ENCODE data around the gene DRC7. TPM values are rescaled to one million over a fixed set of nuclear protein-coding genes. Genes with fewer than 3 reads are reported as not detected.

DRC7 gene
- total and polyA plus RNA-seq, 4 donors: 0.06 to 1.8 (median 0.08) TPM; not detected in 1

GRCh38 chr16:57695680-57696069, 1.1 kb downstream of the DRC7 start:
- H3K4me3 ChIP-seq (ENCODE audit: low read depth in 1 of 3, low read length in 3 of 3): no peak overlapping the region
- peaks cover 2 to 21% (median 12%) of the 10 kb centered on the region in 4 donors for H3K4me1 ChIP-seq (ENCODE audit: control insufficient read depth in 4 of 4, insufficient read depth in 4 of 4, low read length in 3 of 4)
- WGBS: 79% methylated on average over 5 of the region's 5 CpGs
- no peak for TF ChIP-seq HNF4A (conservative IDR thresholded peaks at IDR 0.05)
- no peak for TF ChIP-seq GABPA (IDR thresholded peaks at IDR 0.05 in 1 of 2, conservative IDR thresholded peaks at IDR 0.05 in 1 of 2)
- no peak for TF ChIP-seq MAX (IDR thresholded peaks at IDR 0.05)
- no peak for TF ChIP-seq RAD21 (IDR thresholded peaks at IDR 0.05)
- no peak for TF ChIP-seq HNF4G (IDR thresholded peaks at IDR 0.05)
- H3K27me3 ChIP-seq (ENCODE audit: control insufficient read depth in 4 of 4, insufficient read depth in 4 of 4, low read length in 3 of 4): no peaks in the 10 kb centered on the region
- no peak for DNase-seq (ENCODE audit: low spot score)
- no peak overlapping the region for H3K27ac ChIP-seq (ENCODE audit: low read depth in 1 of 2, low read length in 2 of 2)
- no peaks in the 10 kb centered on the region for H3K36me3 ChIP-seq (ENCODE audit: control insufficient read depth in 4 of 4, insufficient read depth in 3 of 4, low read depth in 1 of 4, low read length in 3 of 4)
- H3K9me3 ChIP-seq (ENCODE audit: control insufficient read depth in 4 of 4, low read length in 3 of 4): no peaks in the 10 kb centered on the region
- no peak overlapping the region for H3K9ac ChIP-seq (ENCODE audit: low read depth in 1 of 2, low read length in 2 of 2)

- no peak overlapping the region for H3K9ac ChIP-seq (ENCODE audit: low read depth in 1 of 2, low read length in 2 of 2)
- H3K4me1 ChIP-seq (ENCODE audit: control insufficient read depth in 4 of 4, insufficient read depth in 4 of 4, low read length in 3 of 4): peaks cover 2 to 25% (median 17%) of the 10 kb centered on the region in 4 donors
- no peaks in the 10 kb centered on the region for H3K27me3 ChIP-seq (ENCODE audit: control insufficient read depth in 4 of 4, insufficient read depth in 4 of 4, low read length in 3 of 4)
- H3K4me3 ChIP-seq (ENCODE audit: low read depth in 1 of 3, low read length in 3 of 3): no peak overlapping the region
- H3K36me3 ChIP-seq (ENCODE audit: control insufficient read depth in 4 of 4, insufficient read depth in 3 of 4, low read depth in 1 of 4, low read length in 3 of 4): no peaks in the 10 kb centered on the region
- no peak for TF ChIP-seq TAF1 (conservative IDR thresholded peaks at IDR 0.05)
- TF ChIP-seq RXRA (IDR thresholded peaks at IDR 0.05): no peak
- no peak for TF ChIP-seq SP1 (IDR thresholded peaks at IDR 0.05)
- TF ChIP-seq MAX (IDR thresholded peaks at IDR 0.05): no peak
- no peak for TF ChIP-seq ZBTB33 (IDR thresholded peaks at IDR 0.05)
- no peak for TF ChIP-seq HNF4G (IDR thresholded peaks at IDR 0.05)
- TF ChIP-seq HNF4A (conservative IDR thresholded peaks at IDR 0.05): no peak
- TF ChIP-seq GABPA (IDR thresholded peaks at IDR 0.05 in 1 of 2, conservative IDR thresholded peaks at IDR 0.05 in 1 of 2): no peak
- TF ChIP-seq JUND (IDR thresholded peaks at IDR 0.05): no peak
- TF ChIP-seq RAD21 (IDR thresholded peaks at IDR 0.05): no peak
- TF ChIP-seq CTCF (IDR thresholded peaks at IDR 0.05; ENCODE audit: low read depth, low read length, missing input control): no peak
- TF ChIP-seq YY1 (IDR thresholded peaks at IDR 0.05): no peak
- no peak for TF ChIP-seq EGR1 (IDR thresholded peaks at IDR 0.05; ENCODE audit: low read depth in 2 of 2)
- no peak for TF ChIP-seq NR2F2 (IDR thresholded peaks at IDR 0.05)
- no peak for TF ChIP-seq ATF3 (IDR thresholded peaks at IDR 0.05)
- no peak overlapping the region for H3K27ac ChIP-seq (ENCODE audit: low read depth in 1 of 2, low read length in 2 of 2)
- no peaks in the 10 kb centered on the region for H3K9me3 ChIP-seq (ENCODE audit: control insufficient read depth in 4 of 4, low read length in 3 of 4)
- DNase-seq (ENCODE audit: low spot score): no peak
- WGBS: 95% methylated on average over 7 of the region's 7 CpGs
Observed at GRCh38 chr16:57696240-57696639, 1.6 kb downstream of the DRC7 start.
